HL-60 (cell line): ENCODE data around the gene ACTR3C.
A peak's percentile ranks its signal among the peaks of the same experiment; 100 is the strongest.
"Not testable (repeated sequence)": the region's sequence is repeated elsewhere in the genome, so short reads cannot be mapped to it uniquely, and the experiment has no call there.

Experiments used
- DNase-seq, 2 experiments: peaks; one replicate each; pipeline ENCODE4 v3.0.0-alpha.2; 2010 to 2020; ENCODE audit warnings: low read depth in 1 of 2, low spot score in 1 of 2
- H3K27ac ChIP-seq: fragments of 250-450 bp; sonication (Bioruptor Pico); replicated peaks from 2 replicates; pipeline ENCODE4 v1.5.1; 2020; ENCODE audit warnings: mild to moderate bottlenecking, moderate library complexity
- H3K27me3 ChIP-seq: fragments of 250-450 bp; sonication (Bioruptor Pico); 2 replicates; pipeline ENCODE4 v1.5.1; 2021; ENCODE audit warnings: mild to moderate bottlenecking, moderate library complexity; ENCODE audit not compliant: insufficient read depth, poor library complexity, severe bottlenecking
- H3K4me3 ChIP-seq: replicated peaks from 2 replicates; pipeline ENCODE4 v1.5.1; 2011; ENCODE audit warnings: mild to moderate bottlenecking, control low read depth, low read length; ENCODE audit not compliant: insufficient read depth

Gene ACTR3C

GRCh38 chr7:150219941-150220658 lies 103.2 kb downstream of the ACTR3C start:
- H3K27ac ChIP-seq, DNase-seq, H3K4me3 ChIP-seq, H3K27me3 ChIP-seq: not testable (repeated sequence)

GRCh38 chr7:150206848-150207247 lies 116.5 kb downstream of the ACTR3C start:
- DNase-seq: peak; percentile 20 to 44
- H3K27me3 ChIP-seq, H3K4me3 ChIP-seq: not testable (repeated sequence)
- peak overlapping the region; percentile 67 for H3K27ac ChIP-seq

DNA sequence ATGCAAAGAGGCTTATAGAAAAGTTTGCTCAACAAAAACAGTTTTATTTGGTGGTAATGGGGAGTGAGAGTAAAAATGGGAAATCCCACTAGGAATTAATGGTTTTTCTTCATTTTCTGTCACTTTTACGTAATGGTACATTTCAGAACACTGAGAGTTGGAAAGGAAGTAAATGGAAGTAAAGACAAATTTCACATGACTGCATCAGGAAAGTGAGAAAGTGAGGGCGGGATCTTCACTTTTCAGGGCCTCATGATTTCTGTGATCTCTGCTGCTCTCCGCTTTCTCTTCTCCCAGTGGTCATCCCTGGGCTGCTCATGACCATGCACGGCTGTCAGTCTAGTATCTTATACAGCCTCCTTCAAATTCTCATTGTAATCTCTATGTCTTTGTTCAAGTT lies 117.5 kb downstream of the ACTR3C start:
- not testable (repeated sequence) for DNase-seq, H3K27me3 ChIP-seq, H3K4me3 ChIP-seq
- H3K27ac ChIP-seq: peak overlapping the region; percentile 67; the same call in 1 of the 2 replicates

GRCh38 chr7:150204577-150204976 lies 118.8 kb downstream of the ACTR3C start:
- H3K4me3 ChIP-seq, H3K27ac ChIP-seq, DNase-seq, H3K27me3 ChIP-seq: not testable (repeated sequence)

- not testable (repeated sequence) for H3K27me3 ChIP-seq, DNase-seq, H3K27ac ChIP-seq, H3K4me3 ChIP-seq
Measured at GRCh38 chr7:150202894-150203293, 120.5 kb downstream of the ACTR3C start.
